VCaP (cell line): Measurements from ENCODE around the gene FUNDC2.
A peak's percentile ranks its signal among the peaks of the same experiment; 100 is the strongest.

Source experiments
- H3K27ac ChIP-seq: fragments of 450-650 bp; 2 replicates; pipeline ENCODE4 v1.5.1; 2017
- TF ChIP-seq, protein P1 (sequence below): fragments of 450-650 bp; conservative IDR thresholded peaks from 2 replicates; pipeline ENCODE4 v1.5.1; 2017; ENCODE audit warnings: mild to moderate bottlenecking, moderate library complexity

FUNDC2 gene

DNA sequence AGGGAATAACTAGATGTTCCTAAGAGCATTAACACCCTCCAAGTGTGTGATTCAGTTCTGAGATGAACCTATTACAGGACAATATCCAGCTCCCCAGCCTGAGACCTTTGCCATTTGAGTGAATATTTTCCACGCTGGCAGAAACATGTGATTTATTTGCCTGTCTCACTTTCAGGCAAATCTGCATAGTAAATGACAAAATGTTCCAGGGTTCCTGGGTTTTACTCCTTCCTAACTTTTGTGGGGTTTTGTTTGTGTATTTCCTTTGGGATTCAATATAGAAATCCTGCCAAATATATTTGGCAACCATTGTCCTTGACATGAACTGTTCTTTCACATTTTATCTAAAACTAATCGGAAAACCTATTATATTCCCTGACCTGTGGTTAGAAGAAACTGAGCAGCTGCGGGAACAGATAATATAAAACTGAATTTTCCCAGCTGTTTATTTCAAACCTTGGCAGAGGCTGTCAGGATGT, 16.6 kb upstream of the FUNDC2 start:
- TF ChIP-seq, protein P1, sequence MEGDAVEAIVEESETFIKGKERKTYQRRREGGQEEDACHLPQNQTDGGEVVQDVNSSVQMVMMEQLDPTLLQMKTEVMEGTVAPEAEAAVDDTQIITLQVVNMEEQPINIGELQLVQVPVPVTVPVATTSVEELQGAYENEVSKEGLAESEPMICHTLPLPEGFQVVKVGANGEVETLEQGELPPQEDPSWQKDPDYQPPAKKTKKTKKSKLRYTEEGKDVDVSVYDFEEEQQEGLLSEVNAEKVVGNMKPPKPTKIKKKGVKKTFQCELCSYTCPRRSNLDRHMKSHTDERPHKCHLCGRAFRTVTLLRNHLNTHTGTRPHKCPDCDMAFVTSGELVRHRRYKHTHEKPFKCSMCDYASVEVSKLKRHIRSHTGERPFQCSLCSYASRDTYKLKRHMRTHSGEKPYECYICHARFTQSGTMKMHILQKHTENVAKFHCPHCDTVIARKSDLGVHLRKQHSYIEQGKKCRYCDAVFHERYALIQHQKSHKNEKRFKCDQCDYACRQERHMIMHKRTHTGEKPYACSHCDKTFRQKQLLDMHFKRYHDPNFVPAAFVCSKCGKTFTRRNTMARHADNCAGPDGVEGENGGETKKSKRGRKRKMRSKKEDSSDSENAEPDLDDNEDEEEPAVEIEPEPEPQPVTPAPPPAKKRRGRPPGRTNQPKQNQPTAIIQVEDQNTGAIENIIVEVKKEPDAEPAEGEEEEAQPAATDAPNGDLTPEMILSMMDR, result no peak
- no peak overlapping the region for H3K27ac ChIP-seq

- TF ChIP-seq, protein P1, result no peak
- no peak overlapping the region for H3K27ac ChIP-seq
Observed at GRCh38 chrX:155020591-155020990, 6.1 kb upstream of the FUNDC2 start.

GRCh38 chrX:155022585-155022984, 4.1 kb upstream of the FUNDC2 start, which contains the start of gene F8:
TSS of gene F8 (minus strand) at chrX:155022723. CDS start at chrX:155022552, 171 bp downstream.
- TF ChIP-seq, protein P1, result no peak
- no peak within 1 kb of the TSS for H3K27ac ChIP-seq

DNA sequence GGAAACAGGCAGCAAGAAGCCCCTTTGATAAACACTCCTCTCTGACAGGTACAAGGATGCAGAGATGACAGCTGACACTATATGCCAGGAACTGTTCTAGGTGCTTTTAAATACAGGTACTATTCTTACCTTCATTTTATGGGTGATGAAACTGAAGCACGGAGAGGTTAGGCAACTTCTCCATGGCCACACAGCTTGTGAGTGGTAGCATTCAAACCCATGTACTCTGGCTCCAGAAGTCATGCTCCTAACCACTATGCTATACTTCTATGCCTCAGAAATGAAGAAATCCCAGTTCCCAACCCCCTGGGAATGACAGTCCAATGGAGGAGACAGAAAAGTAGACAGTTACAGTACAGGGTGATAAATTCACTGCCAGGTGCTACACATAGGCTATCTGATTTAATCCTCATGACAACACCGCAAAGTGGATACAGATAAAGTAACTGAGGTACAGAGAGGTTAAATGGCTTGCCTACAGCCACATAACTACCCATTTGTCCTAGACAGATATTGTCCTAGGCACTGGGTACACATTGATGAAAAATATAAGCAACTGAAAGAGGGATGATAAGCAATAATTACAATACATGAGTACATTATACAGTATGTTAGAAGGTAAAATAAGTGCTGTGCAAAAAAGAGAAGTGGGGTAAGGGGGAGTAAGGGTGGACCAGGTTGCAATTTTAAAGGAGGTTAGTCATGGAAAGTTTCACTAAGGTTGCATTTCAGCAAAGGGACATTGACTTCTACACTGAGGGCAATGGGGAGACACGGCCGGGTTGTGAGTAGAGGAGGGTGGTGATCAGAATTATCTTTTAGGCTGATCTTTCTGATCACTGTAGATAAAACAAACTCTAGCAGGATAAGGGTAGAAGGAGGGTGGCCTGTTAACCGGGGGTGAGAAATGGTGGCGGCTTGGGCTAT, 2.5 kb upstream of the FUNDC2 start:
- H3K27ac ChIP-seq, result no peak overlapping the region
- TF ChIP-seq, protein P1, result no peak

DNA sequence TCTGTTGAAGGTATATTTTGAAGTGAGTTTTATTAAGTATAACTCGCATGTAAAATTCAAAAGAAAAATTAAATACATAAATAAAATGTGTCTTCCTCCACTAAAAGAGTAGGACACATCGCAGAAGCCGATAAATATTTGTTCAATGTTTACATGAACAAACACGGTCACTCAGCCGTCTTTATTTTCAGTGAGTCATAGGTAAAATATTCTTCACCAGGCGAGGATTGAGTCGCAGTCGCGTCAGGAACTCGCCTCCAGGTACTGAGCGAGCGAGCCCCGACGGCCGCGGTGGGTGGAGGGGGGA, 271 bp upstream of the FUNDC2 start:
- TF ChIP-seq, protein P1, result no peak
- peak overlapping the region; percentile 92 for H3K27ac ChIP-seq

DNA sequence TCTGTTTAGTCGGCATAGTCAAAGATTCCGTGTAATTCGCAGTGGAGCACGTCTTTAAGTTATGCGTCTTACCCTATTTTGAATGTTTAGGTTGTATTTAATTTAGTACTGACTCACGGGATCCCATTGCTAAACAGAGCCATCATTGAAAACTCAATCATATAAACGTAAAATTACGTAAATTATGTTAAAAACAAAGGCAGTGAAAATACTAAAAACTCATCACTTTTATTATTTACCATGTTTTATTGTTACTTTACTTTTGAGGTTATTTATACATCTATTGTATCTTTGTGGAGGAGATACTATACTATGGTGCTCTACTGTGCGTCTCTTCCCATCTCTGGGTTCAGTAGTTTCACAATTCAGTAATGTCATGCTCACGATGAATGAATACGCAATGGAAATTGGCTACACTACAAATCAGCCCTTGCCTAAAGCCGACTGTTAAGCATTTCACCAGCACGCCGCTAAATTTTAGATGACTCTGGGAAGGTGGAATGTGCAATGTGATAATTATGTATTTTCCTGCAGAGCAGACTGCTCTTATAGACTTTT, 944 bp downstream of the FUNDC2 start:
- peak overlapping the region; percentile 92 for H3K27ac ChIP-seq
- TF ChIP-seq, protein P1, result no peak

- H3K27ac ChIP-seq, result peak overlapping the region; percentile 92
Observed at GRCh38 chrX:155028129-155028528, 1.5 kb downstream of the FUNDC2 start.

More at GRCh38 chrX:155028129-155028528, 1.5 kb downstream of the FUNDC2 start:
- TF ChIP-seq, protein P1, result no peak
